Gastroesophageal sphincter (tissue), 3 donors: Measurements from ENCODE around the gene PPFIA4.

Experiments used
- EP300 ChIP-seq: sonication (generic); formaldehyde crosslinking; IDR thresholded peaks from one replicate; pipeline ENCODE4 v1.6.1; 2017; ENCODE audit warnings: antibody characterized with exemption, mild to moderate bottlenecking
- POLR2A ChIP-seq, 2 donors: fragments of 450-650 bp; IDR thresholded peaks; one replicate each; pipeline ENCODE4 v1.6.1; 2017; ENCODE audit warnings: antibody characterized with exemption in 2 of 2, mild to moderate bottlenecking in 2 of 2, moderate library complexity in 1 of 2
- POLR2AphosphoS5 ChIP-seq: sonication (generic); formaldehyde crosslinking; IDR thresholded peaks from one replicate; pipeline ENCODE4 v1.6.1; 2017; ENCODE audit warnings: antibody characterized with exemption
- TF ChIP-seq, protein P1 (sequence below), 4 experiments: fragments of 200-600 bp in 2 of 4; fragments of 450-650 bp in 2 of 4; sonication (generic) in 1 of 4; IDR thresholded peaks; one replicate each; pipeline ENCODE4 v1.5.1; 2017 to 2019; ENCODE audit warnings: antibody characterized with exemption in 4 of 4, mild to moderate bottlenecking in 2 of 4, moderate library complexity in 2 of 4

DNA sequence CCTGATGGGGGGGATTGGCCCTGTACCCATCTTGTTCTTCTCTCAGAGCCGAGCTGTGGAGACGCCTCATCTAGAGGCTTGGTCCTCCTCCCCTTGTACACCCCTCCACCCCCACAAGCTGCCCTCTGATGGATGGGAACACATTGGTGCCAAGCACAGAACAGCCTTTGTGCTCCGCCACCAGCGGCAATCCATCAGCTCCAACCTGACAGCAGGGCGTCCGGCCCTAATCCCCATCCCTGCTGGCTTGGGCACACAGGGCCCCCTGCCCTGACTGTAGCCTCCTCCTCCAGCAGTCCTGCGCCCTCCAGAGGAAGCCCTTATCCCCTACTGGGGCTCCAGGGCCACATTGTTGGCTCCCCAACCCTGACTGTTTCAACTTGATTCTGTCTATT is 63.4 kb downstream of the PPFIA4 start:
- TF ChIP-seq, protein P1, sequence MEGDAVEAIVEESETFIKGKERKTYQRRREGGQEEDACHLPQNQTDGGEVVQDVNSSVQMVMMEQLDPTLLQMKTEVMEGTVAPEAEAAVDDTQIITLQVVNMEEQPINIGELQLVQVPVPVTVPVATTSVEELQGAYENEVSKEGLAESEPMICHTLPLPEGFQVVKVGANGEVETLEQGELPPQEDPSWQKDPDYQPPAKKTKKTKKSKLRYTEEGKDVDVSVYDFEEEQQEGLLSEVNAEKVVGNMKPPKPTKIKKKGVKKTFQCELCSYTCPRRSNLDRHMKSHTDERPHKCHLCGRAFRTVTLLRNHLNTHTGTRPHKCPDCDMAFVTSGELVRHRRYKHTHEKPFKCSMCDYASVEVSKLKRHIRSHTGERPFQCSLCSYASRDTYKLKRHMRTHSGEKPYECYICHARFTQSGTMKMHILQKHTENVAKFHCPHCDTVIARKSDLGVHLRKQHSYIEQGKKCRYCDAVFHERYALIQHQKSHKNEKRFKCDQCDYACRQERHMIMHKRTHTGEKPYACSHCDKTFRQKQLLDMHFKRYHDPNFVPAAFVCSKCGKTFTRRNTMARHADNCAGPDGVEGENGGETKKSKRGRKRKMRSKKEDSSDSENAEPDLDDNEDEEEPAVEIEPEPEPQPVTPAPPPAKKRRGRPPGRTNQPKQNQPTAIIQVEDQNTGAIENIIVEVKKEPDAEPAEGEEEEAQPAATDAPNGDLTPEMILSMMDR (IDR thresholded peaks at IDR 0.05), result no peak
- no peak for TF ChIP-seq EP300
- TF ChIP-seq POLR2A (IDR thresholded peaks at IDR 0.05), result no peak
- no peak for TF ChIP-seq POLR2AphosphoS5
